ENCODE data around the gene ADGRV1.

DNA sequence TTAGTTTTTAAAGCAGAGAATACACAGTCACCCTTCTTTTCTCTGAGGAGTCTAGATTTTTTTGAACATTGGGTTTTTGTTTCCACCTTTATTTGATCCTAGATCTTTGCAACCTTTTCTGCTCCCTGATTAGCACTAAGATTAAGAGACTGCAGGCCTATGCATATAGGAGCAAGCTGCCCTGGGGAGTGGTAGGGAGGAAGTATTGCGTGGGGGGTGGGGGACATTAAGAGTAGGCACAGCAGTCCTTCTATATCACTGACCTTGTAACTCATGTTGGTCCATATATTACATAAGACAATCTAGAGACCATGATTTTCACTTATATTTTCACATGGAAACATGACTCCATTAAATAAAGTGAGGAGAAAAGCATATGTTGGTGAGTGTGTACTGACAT is 149.1 kb downstream of the ADGRV1 start:
- TF ChIP-seq, protein P1, sequence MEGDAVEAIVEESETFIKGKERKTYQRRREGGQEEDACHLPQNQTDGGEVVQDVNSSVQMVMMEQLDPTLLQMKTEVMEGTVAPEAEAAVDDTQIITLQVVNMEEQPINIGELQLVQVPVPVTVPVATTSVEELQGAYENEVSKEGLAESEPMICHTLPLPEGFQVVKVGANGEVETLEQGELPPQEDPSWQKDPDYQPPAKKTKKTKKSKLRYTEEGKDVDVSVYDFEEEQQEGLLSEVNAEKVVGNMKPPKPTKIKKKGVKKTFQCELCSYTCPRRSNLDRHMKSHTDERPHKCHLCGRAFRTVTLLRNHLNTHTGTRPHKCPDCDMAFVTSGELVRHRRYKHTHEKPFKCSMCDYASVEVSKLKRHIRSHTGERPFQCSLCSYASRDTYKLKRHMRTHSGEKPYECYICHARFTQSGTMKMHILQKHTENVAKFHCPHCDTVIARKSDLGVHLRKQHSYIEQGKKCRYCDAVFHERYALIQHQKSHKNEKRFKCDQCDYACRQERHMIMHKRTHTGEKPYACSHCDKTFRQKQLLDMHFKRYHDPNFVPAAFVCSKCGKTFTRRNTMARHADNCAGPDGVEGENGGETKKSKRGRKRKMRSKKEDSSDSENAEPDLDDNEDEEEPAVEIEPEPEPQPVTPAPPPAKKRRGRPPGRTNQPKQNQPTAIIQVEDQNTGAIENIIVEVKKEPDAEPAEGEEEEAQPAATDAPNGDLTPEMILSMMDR (IDR thresholded peaks at IDR 0.05) = no peak
- TF ChIP-seq POLR2AphosphoS5 (IDR thresholded peaks at IDR 0.05) (no peak), EP300 (IDR thresholded peaks at IDR 0.05) (no peak)
